ENCODE data around the gene PARP6. TPM values are rescaled to one million over a fixed set of nuclear protein-coding genes. Genes with fewer than 3 reads are reported as not detected.

PARP6 gene
- total RNA-seq, 1 experiment from 2014 or later = 65.9 TPM

GRCh38 chr15:72281713-72282112 is 9.4 kb upstream of the PARP6 start:
- no TSS peak for BruUV-seq (replicated peaks)
- H3F3A ChIP-seq (ENCODE audit: insufficient read depth, low read depth) = no peaks in the 10 kb centered on the region
- no peak overlapping the region for H3K4me2 ChIP-seq
- POLR2A ChIA-PET (ENCODE audit: unreplicated experiment) = no interaction called here
- no peak for DNase-seq
- H3K27me3 ChIP-seq (ENCODE audit: insufficient read depth, low read depth) = no peaks in the 10 kb centered on the region
- H3K4me3 ChIP-seq = no peak overlapping the region
- no peaks in the 10 kb centered on the region for H3K9me2 ChIP-seq (ENCODE audit: insufficient read depth)
- no peaks in the 10 kb centered on the region for H3K9me3 ChIP-seq (ENCODE audit: insufficient read depth, low read depth)
- TF ChIP-seq CTCF (conservative IDR thresholded peaks at IDR 0.05) (no peak), EZH2 (IDR thresholded peaks at IDR 0.05; ENCODE audit: low read depth) (no peak)
- no peaks in the 10 kb centered on the region for H4K20me1 ChIP-seq (ENCODE audit: insufficient read depth)
- CTCF ChIA-PET = interaction anchor here (0.5 kb wide), 1 partner anchor 405 kb away, joined by 8 read pairs; no protein-coding TSS in a partner anchor
- H3K4me1 ChIP-seq (replicated peaks; ENCODE audit: insufficient read depth) = no peaks in the 10 kb centered on the region
- H2AFZ ChIP-seq = no peak overlapping the region
- no peak overlapping the region for H3K27ac ChIP-seq
- H3K79me2 ChIP-seq (ENCODE audit: low read depth) = no peaks in the 10 kb centered on the region
- intact Hi-C loops (cut with micrococcal nuclease; ENCODE audit: unreplicated experiment) = no loop called here
- H3K36me3 ChIP-seq (ENCODE audit: low read depth) = no peaks in the 10 kb centered on the region

GRCh38 chr15:72280751-72281150 is 8.4 kb upstream of the PARP6 start:
- no peak overlapping the region for H3K27ac ChIP-seq
- DNase-seq = no peak
- H3F3A ChIP-seq (ENCODE audit: insufficient read depth, low read depth) = no peaks in the 10 kb centered on the region
- POLR2A ChIA-PET (ENCODE audit: unreplicated experiment) = no interaction called here
- TF ChIP-seq CTCF (conservative IDR thresholded peaks at IDR 0.05) (no peak), EZH2 (IDR thresholded peaks at IDR 0.05; ENCODE audit: low read depth) (no peak)
- no peak overlapping the region for H3K4me3 ChIP-seq
- no peaks in the 10 kb centered on the region for H3K9me2 ChIP-seq (ENCODE audit: insufficient read depth)
- intact Hi-C loops (cut with micrococcal nuclease; ENCODE audit: unreplicated experiment) = no loop called here
- no peaks in the 10 kb centered on the region for H3K4me1 ChIP-seq (replicated peaks; ENCODE audit: insufficient read depth)
- H3K4me2 ChIP-seq = no peak overlapping the region
- no peaks in the 10 kb centered on the region for H3K9me3 ChIP-seq (ENCODE audit: insufficient read depth, low read depth)
- CTCF ChIA-PET = no interaction called here
- no peaks in the 10 kb centered on the region for H4K20me1 ChIP-seq (ENCODE audit: insufficient read depth)
- no peaks in the 10 kb centered on the region for H3K27me3 ChIP-seq (ENCODE audit: insufficient read depth, low read depth)
- H3K79me2 ChIP-seq (ENCODE audit: low read depth) = no peaks in the 10 kb centered on the region
- no TSS peak for BruUV-seq (replicated peaks)
- no peaks in the 10 kb centered on the region for H3K36me3 ChIP-seq (ENCODE audit: low read depth)
- H2AFZ ChIP-seq = no peak overlapping the region

- POLR2A ChIA-PET (ENCODE audit: unreplicated experiment) = no interaction called here
- Histone ChIP-seq H3K27me3 (ENCODE audit: insufficient read depth, low read depth) (no peaks in the 10 kb centered on the region), H3K4me1 (replicated peaks; ENCODE audit: insufficient read depth) (no peaks in the 10 kb centered on the region), H3K79me2 (ENCODE audit: low read depth) (no peaks in the 10 kb centered on the region), H3K27ac (no peak overlapping the region), H3K36me3 (ENCODE audit: low read depth) (no peaks in the 10 kb centered on the region), H3K4me2 (no peak overlapping the region), H4K20me1 (ENCODE audit: insufficient read depth) (no peaks in the 10 kb centered on the region), H3K9me2 (ENCODE audit: insufficient read depth) (no peaks in the 10 kb centered on the region; the same call in 1 of the 2 replicates), H2AFZ (no peak overlapping the region), H3K4me3 (no peak overlapping the region), H3K9me3 (ENCODE audit: insufficient read depth, low read depth) (no peaks in the 10 kb centered on the region), H3F3A (ENCODE audit: insufficient read depth, low read depth) (no peaks in the 10 kb centered on the region)
- intact Hi-C loops (cut with micrococcal nuclease; ENCODE audit: unreplicated experiment) = no loop called here
- TF ChIP-seq EZH2 (IDR thresholded peaks at IDR 0.05; ENCODE audit: low read depth) (no peak), CTCF (conservative IDR thresholded peaks at IDR 0.05) (no peak)
- DNase-seq = no peak
- BruUV-seq (replicated peaks) = no TSS peak
- CTCF ChIA-PET = interaction anchor here (0.7 kb wide), 1 partner anchor 999 kb away, joined by 7 read pairs; no protein-coding TSS in a partner anchor
Measured at GRCh38 chr15:72278737-72279136, 6.4 kb upstream of the PARP6 start.
